Naive B cell (primary cell): ENCODE data around the gene HYDIN. TPM values are rescaled to one million over a fixed set of nuclear protein-coding genes. Genes with fewer than 3 reads are reported as not detected.

Source experiments
- ATAC-seq, 2 donors: fragments of 150-1000 bp; cut with Tn5 transposase; 2 replicates each; pipeline ENCODE4 v1.10.0; 2021; ENCODE audit warnings: low read depth in 2 of 2, mild to moderate bottlenecking in 2 of 2, moderate library complexity in 2 of 2
- DNase-seq: peaks from one replicate; pipeline ENCODE4 v3.0.0; 2022
- H3K27ac Mint-ChIP-seq, 6 donors: one replicate each; pipeline ENCODE4 v1.8.0; 2020 to 2022; ENCODE audit warnings: mild to moderate bottlenecking in 6 of 6, mixed read lengths in 6 of 6, moderate library complexity in 5 of 6, inconsistent platforms in 2 of 6
- H3K27me3 Mint-ChIP-seq, 3 donors: one replicate each; pipeline ENCODE4 v1.8.0; 2021 to 2022; ENCODE audit warnings: mixed read lengths in 3 of 3, mild to moderate bottlenecking in 1 of 3
- H3K36me3 Mint-ChIP-seq, 2 donors: one replicate each; pipeline ENCODE4 v1.8.0; 2020 to 2022; ENCODE audit warnings: mixed read lengths in 2 of 2, inconsistent platforms in 1 of 2, mild to moderate bottlenecking in 1 of 2
- H3K4me1 Mint-ChIP-seq, 3 donors: one replicate each; pipeline ENCODE4 v1.8.0; 2020 to 2022; ENCODE audit warnings: mixed read lengths in 3 of 3, inconsistent platforms in 1 of 3, mild to moderate bottlenecking in 1 of 3, moderate library complexity in 1 of 3
- H3K4me3 Mint-ChIP-seq, 8 donors: one replicate each; pipeline ENCODE4 v1.8.0; 2020 to 2022; ENCODE audit warnings: mild to moderate bottlenecking in 8 of 8, mixed read lengths in 8 of 8, moderate library complexity in 8 of 8, inconsistent platforms in 2 of 8
- H3K9me3 Mint-ChIP-seq, 7 donors: one replicate each; pipeline ENCODE4 v1.8.0; 2020 to 2022; ENCODE audit warnings: mixed read lengths in 7 of 7, mild to moderate bottlenecking in 5 of 7, inconsistent platforms in 2 of 7, moderate library complexity in 1 of 7
- polyA plus RNA-seq, 6 donors: library from polyadenylated mRNA; unstranded; fragments of 300-500 nt; fragmentation: Illumina TruSeq; gene quantifications; one replicate each; pipeline ENCODE4 v1.2.3, GENCODE V29; 2021; ENCODE audit warnings: low read depth in 6 of 6

The HYDIN gene
- polyA plus RNA-seq, 6 donors from 2014 or later = 0.23 TPM; not detected in 5

DNA sequence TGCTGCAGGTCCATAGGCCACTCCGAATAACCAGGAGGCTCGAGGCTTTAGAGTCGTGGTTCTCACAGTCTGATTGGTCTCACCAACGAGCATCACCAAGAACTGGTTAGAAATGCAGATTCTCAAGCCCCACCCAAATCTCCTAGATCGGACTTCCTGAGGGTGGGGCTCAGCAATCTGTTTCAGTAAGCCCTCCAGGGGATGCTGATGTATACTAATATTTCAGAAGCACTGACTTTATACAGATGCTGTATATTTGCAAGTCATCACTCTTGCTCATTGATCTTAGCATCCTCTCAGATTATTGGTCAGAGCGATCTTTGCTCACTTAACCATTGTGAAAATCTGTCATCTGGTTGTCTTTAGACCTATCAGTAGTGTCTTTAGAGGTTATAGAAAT lies 425.1 kb downstream of the HYDIN start:
- no peak overlapping the region for H3K27ac Mint-ChIP-seq
- H3K4me1 Mint-ChIP-seq = peaks cover 8 to 13% (median 13%) of the 10 kb centered on the region in 3 donors
- DNase-seq (no peak), ATAC-seq (no peak)
- H3K27me3 Mint-ChIP-seq = peaks cover 30 to 54% (median 31%) of the 10 kb centered on the region in 3 donors
- no peak overlapping the region for H3K4me3 Mint-ChIP-seq
- peaks cover 0 to 6% (median 3%) of the 10 kb centered on the region in 7 donors for H3K9me3 Mint-ChIP-seq
- no peaks in the 10 kb centered on the region for H3K36me3 Mint-ChIP-seq

DNA sequence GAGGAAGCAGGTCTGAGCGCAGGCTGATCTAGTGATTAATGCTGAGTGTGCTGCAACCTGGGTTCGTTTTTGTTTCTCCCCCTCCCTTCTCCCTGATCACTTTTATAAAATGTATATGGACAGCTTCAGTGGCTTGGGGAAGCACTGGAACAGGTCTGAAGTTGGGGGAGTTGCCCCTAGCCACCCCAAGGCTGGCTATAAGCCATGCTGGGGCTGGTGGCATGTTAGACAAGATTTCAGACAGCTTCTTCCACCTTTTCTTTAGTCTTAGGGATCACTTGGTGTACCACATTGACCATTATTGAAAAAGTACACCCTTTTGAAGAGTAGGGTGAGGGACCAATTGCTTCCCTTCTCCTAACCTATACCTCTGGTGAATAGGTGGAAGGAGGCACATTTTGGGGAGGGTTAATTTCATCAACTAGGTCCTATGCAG lies 425.8 kb downstream of the HYDIN start:
- no peak for ATAC-seq
- no peak overlapping the region for H3K27ac Mint-ChIP-seq
- peak overlapping the region in 1 of 8 donors; percentile 5 for H3K4me3 Mint-ChIP-seq

DNA sequence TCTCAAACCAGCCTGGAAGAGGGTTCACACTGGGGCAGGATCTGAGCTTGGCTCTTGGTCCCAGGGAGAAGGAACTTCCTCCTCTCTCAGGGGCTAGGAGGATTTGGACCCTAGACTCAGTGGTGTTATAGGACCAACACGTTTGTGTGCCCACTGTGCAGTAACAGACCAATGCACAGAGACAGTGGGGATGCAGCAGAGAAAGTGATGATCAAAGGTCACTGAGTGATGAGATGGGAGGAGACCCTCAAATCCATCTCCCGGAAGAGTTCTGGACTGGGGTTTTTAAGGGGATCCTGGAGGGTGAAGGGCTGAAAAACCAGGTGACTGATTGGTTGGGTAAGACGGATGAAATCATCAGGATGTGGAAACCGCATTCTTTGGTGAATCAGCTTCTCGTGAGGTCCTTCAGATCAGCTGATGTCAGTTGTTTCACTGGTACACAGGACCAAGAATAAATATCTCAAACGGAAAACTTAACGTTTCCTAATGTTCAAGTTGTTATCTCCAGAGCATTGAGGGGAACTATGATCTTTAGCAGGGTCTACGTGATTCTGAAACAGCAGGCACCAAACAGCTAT lies 426.3 kb downstream of the HYDIN start:
- Mint-ChIP-seq H3K4me1 (peaks cover 15 to 21% (median 21%) of the 10 kb centered on the region in 3 donors), H3K27ac (no peak overlapping the region), H3K9me3 (peaks cover 0 to 6% (median 3%) of the 10 kb centered on the region in 7 donors), H3K4me3 (peak overlapping the region in 1 of 8 donors; percentile 5), H3K27me3 (peaks cover 21 to 45% (median 22%) of the 10 kb centered on the region in 3 donors), H3K36me3 (no peaks in the 10 kb centered on the region)
- no peak for DNase-seq
- no peak for ATAC-seq

More for the DNA sequence above, 425.8 kb downstream of the HYDIN start:
- Mint-ChIP-seq H3K36me3 (no peaks in the 10 kb centered on the region), H3K27me3 (peaks cover 24 to 47% (median 25%) of the 10 kb centered on the region in 3 donors), H3K9me3 (peaks cover 0 to 6% (median 3%) of the 10 kb centered on the region in 7 donors), H3K4me1 (peaks cover 11 to 18% (median 18%) of the 10 kb centered on the region in 3 donors)
- no peak for DNase-seq

DNA sequence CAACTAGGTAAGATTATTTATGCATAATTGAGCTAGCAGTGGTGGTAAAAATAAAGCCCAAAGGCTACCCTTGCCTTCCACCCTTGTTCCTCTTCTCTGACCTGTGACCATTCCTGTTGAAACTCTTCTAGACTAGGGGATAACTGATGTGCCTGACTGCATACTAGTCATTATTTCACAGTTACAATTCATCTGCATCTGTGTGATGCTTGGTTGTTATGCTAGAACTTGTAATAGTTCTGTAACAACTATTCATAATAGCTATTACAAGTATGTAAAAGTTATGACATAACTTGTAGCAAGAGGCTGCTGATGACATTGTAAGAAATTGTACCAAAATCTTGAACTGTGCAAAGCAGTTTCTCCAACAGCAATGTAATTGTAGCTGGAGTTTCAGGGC lies 427.2 kb downstream of the HYDIN start:
- no peak for DNase-seq
- no peak for ATAC-seq
- peak overlapping the region in 1 of 6 donors; percentile 44 for H3K27ac Mint-ChIP-seq
- peak overlapping the region in 1 of 8 donors; percentile 50 for H3K4me3 Mint-ChIP-seq
- no peaks in the 10 kb centered on the region for H3K36me3 Mint-ChIP-seq
- H3K27me3 Mint-ChIP-seq = peaks cover 18 to 40% (median 21%) of the 10 kb centered on the region in 3 donors
- H3K4me1 Mint-ChIP-seq = peaks cover 19 to 30% (median 26%) of the 10 kb centered on the region in 3 donors
- peaks cover 0 to 6% (median 3%) of the 10 kb centered on the region in 7 donors for H3K9me3 Mint-ChIP-seq

DNA sequence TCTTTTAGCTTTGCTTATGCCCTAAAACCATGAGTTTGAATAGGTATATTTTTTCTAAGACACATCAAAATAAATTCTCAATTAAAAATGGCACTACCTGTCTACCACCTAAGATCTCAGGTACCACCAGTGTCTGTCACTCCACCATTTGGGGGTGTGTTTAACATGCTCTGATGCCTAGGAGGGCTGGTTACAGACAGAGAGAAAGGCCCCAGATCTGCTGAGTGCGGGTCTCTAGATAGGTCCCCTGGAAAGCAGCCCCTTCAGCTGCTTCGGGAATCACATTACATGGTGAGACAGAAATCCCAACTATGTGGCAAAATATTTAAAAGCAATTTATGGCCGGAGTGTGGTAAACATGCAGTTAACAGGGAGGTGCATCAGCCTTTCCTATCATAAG lies 428.9 kb downstream of the HYDIN start:
- Mint-ChIP-seq H3K36me3 (no peaks in the 10 kb centered on the region), H3K27me3 (peaks cover 7 to 28% (median 8%) of the 10 kb centered on the region in 3 donors), H3K27ac (peak overlapping the region; percentile 49 to 99 (median 96)), H3K4me1 (peaks cover 27 to 47% (median 34%) of the 10 kb centered on the region in 3 donors), H3K9me3 (peaks cover 0 to 6% (median 3%) of the 10 kb centered on the region in 7 donors), H3K4me3 (peak overlapping the region; percentile 94 to 99 (median 96))
- ATAC-seq = no peak
- no peak for DNase-seq

DNA sequence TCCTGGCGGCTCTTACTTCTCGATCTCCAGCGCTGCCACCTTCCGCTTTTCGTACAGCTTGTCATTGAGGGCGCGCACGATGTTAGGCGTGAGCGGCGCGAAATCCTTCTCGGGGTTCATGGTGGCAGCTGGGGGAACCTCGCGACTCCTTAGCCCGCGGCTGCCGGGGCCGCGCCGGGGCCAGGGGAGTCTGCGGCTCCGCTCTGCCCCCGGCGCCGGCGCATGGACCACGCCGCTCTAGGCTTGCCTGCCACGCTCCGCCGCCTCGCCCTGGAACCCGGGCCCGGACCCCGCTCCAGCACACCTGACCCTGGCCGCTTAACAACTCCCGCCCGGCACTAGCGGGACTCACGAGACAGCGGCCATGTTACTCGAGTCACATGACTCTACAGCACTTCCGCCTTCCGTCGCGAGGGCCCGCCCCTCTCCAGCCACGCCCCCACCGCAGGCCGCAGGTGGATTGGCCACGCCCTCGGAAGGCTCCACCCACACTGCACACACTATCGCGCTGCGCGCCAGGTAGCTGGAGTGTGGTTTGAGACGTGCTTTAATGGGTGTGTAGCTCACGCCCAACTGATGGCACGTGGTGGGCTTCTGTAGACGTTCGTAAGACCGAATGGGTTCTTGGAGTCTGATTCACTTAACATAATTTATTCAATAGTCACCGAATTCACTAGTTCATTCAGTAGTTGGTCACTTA lies 429.6 kb downstream of the HYDIN start, which contains the start of gene VAC14:
Gene VAC14 (minus strand): TSS at position 378 of the 700 bp plus-strand sequence. CDS start 258 bp downstream, at position 120.
- peak; percentile 88 to 92 for ATAC-seq
- peak within 1 kb of the TSS; percentile 93 to 99 (median 98) for H3K27ac Mint-ChIP-seq
- peaks cover 29 to 51% (median 34%) of the 10 kb centered on the region in 3 donors for H3K4me1 Mint-ChIP-seq
- peak; percentile 97 for DNase-seq
- H3K36me3 Mint-ChIP-seq = no peaks in the 10 kb centered on the region
- H3K9me3 Mint-ChIP-seq = peaks cover 0 to 6% (median 3%) of the 10 kb centered on the region in 7 donors
- H3K27me3 Mint-ChIP-seq = peaks cover under 1 to 23% (median 2%) of the 10 kb centered on the region in 3 donors
- H3K4me3 Mint-ChIP-seq = peak within 1 kb of the TSS; percentile 94 to 99 (median 96)

DNA sequence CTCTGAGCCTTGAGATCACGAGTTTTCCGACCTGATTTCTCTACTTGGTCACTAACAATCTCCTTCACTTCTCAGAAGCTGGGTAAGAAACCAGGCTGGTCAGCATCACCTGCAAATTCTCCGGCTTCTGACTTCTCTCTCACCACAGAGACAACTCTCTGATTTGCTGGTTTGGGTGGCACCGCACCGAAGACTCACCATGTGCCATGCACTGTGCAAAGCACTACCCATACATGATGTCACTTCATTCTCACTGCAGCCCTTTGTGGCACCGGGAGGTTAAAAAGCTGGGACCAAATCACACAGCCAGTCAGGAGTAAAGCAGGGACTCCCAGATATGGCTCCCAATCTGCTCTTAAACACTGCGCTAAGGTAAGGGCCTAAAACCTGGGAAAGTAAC lies 430.2 kb downstream of the HYDIN start:
- Mint-ChIP-seq H3K36me3 (no peaks in the 10 kb centered on the region), H3K9me3 (peaks cover 0 to 6% (median 3%) of the 10 kb centered on the region in 7 donors), H3K4me3 (peak overlapping the region; percentile 94 to 99 (median 96)), H3K27me3 (peaks cover 0 to 20% (median 0%) of the 10 kb centered on the region in 3 donors), H3K4me1 (peaks cover 29 to 55% (median 34%) of the 10 kb centered on the region in 3 donors), H3K27ac (peak overlapping the region; percentile 77 to 99 (median 96))
- ATAC-seq (no peak), DNase-seq (no peak)

DNA sequence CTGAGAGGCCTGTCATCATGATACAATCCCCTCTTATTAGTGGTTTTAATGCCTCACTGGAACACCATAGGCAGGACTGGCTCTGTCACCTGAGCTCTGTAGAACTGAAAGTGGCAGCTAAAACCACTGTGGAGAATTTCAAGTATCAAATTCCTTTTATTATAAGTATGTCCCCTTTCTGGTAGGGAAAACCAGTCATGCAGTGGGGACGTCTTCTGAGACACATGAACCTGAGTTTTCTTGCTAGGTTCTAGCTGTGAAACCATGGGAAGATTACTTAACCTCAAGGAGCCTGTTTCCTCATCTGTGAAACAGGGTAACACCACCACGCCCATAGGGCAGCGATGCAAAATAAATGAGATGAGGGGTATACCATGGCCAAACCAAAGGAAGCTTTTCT lies 434.2 kb downstream of the HYDIN start:
- H3K9me3 Mint-ChIP-seq = no peaks in the 10 kb centered on the region
- H3K4me1 Mint-ChIP-seq = peaks cover 43 to 63% (median 56%) of the 10 kb centered on the region in 3 donors
- no peak overlapping the region for H3K27ac Mint-ChIP-seq
- H3K27me3 Mint-ChIP-seq = no peaks in the 10 kb centered on the region
- no peak for DNase-seq
- no peaks in the 10 kb centered on the region for H3K36me3 Mint-ChIP-seq
- H3K4me3 Mint-ChIP-seq = no peak overlapping the region
- ATAC-seq = no peak

DNA sequence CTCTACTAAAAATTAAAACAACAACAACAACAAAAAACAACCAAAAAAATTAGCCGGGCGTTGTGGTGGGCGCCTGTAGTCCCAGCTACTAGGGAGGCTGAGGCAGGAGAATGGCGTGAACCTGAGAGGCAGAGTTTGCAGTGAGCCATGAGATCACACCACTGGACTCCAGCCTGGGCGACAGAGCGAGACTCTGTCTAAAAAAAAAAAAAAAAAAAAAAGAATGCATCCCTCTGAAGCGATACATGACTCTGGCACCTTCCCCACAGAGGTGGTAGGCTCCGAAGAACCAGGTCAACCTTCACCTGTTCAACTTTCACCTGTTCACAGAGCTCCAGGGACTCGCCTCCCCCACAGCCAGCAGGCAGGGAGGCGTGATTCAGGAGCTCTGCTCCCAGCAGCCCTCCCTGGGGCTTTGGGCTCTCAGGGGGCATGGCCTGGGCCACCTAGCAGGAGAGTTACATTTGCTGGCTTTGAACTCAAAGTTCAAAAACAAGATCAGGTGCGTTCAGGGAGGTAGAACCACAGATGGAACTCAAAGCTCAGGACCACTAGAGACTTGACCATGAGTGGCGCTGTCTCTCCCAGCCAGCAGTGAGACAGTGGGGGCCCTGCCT lies 435.1 kb downstream of the HYDIN start:
- peak overlapping the region in 2 of 6 donors; percentile 21 to 47 for H3K27ac Mint-ChIP-seq
- peaks cover 42 to 54% (median 52%) of the 10 kb centered on the region in 3 donors for H3K4me1 Mint-ChIP-seq
- no peaks in the 10 kb centered on the region for H3K27me3 Mint-ChIP-seq
- DNase-seq (no peak), ATAC-seq (no peak)
- peak overlapping the region in 1 of 8 donors; percentile 57 for H3K4me3 Mint-ChIP-seq
- no peaks in the 10 kb centered on the region for H3K9me3 Mint-ChIP-seq
- H3K36me3 Mint-ChIP-seq = no peaks in the 10 kb centered on the region

DNA sequence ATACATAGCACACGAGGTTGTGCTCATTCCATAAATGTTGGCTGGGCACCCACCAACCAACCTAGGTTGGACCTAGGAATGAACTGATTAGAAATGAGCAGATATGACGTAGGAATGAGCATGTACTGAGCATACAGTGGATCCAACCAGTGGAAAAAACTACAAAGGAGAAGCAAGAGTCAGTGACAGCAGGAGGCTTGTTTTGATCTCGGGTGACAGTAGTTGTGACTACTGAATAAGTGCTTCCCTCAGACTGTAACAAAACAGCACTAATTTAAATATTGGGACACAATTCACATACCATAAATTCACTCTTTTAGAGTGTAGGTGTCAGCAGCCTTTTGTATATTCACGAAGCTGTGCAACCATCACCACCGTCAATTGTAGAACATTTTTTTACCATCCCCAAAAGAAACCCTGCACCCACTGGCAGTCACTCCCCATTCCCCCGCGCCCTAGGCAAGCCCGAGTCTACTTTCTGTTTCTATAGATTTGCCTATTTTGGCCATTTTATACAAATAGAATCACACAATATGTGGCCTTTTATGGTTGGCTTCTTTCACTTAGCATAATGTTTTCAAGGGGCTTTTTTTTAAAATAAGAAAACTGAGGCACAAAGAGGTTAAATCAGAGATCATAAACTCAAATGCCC lies 436.5 kb downstream of the HYDIN start:
- H3K9me3 Mint-ChIP-seq = no peaks in the 10 kb centered on the region
- H3K4me1 Mint-ChIP-seq = peaks cover 42 to 55% (median 45%) of the 10 kb centered on the region in 3 donors
- H3K36me3 Mint-ChIP-seq = no peaks in the 10 kb centered on the region
- H3K27me3 Mint-ChIP-seq = no peaks in the 10 kb centered on the region
- ATAC-seq (no peak), DNase-seq (no peak)
- H3K4me3 Mint-ChIP-seq = peak overlapping the region in 1 of 8 donors; percentile 61
- peak overlapping the region in 3 of 6 donors; percentile 26 to 54 (median 42) for H3K27ac Mint-ChIP-seq

DNA sequence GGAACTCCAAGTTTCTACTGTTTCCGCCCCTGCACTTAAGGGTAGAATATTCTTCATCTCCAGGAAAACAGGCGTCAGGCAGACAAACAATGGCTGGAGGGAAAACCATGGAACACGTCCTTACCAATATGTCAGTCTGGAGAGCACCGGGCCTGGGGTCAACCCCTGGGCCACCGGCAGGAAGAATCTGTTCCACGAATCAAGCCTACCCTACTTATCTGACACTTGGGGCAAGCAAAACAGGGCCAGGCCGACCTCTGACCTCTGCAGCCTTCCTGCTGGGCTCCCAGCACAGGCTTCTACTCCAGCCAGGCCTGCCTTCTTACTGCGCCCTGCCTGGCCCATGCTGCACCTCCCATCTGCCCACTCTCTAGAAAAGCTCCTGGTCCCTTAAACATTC lies 439.7 kb downstream of the HYDIN start:
- Mint-ChIP-seq H3K9me3 (no peaks in the 10 kb centered on the region), H3K36me3 (no peaks in the 10 kb centered on the region), H3K4me3 (peak overlapping the region in 1 of 8 donors; percentile 69), H3K27ac (peak overlapping the region in 1 of 6 donors; percentile 22), H3K4me1 (peaks cover 36 to 43% (median 41%) of the 10 kb centered on the region in 3 donors), H3K27me3 (no peaks in the 10 kb centered on the region)
- ATAC-seq (no peak), DNase-seq (no peak)

DNA sequence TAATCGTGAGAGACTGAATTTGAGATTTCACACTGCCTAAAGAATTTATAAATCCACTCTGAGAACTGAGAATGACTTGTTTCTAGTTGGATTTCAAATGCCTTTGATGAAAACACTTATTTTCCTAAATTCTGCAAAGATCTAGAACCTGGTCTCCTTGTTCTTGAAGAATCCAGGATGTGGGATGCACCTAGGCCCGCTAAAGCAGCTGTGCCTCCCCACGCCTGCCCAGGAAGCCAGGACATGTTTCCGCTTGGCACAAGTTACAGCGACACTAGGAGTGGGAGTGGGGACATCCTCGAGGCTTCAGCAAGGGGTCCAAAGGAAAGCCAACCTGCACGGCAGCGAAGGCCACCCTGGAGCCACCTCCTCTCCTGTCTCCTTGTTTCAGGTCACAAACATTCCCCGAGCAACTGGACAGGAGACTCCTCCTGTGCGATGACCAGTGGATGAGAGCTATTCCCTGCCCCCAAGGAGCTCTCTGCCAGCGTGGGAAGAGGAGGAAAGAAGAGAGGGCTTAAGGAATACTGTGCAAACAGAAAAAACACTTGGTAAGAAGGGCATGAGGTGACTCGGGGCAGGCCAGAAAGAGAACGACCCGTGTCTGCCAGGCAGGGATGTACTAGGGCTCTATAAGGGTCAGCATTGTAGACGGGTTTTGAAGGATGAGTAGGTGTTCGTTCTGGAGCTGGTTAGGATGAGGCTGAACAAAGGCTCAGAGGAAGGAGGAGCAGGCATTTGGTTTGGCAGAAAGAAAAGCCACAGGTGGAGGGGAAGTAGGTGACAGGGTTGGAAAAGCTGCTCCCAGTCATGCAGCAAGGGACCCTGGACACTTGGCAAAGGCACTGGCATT lies 440.7 kb downstream of the HYDIN start:
- Mint-ChIP-seq H3K9me3 (no peaks in the 10 kb centered on the region), H3K4me3 (peak overlapping the region in 2 of 8 donors; percentile 16 to 35), H3K4me1 (peaks cover 34 to 41% (median 40%) of the 10 kb centered on the region in 3 donors), H3K27ac (no peak overlapping the region), H3K36me3 (peaks cover 1 to 5% of the 10 kb centered on the region in 2 donors), H3K27me3 (no peaks in the 10 kb centered on the region)
- no peak for ATAC-seq
- DNase-seq = no peak
